ENCODE data around the gene BTBD1.

DNA sequence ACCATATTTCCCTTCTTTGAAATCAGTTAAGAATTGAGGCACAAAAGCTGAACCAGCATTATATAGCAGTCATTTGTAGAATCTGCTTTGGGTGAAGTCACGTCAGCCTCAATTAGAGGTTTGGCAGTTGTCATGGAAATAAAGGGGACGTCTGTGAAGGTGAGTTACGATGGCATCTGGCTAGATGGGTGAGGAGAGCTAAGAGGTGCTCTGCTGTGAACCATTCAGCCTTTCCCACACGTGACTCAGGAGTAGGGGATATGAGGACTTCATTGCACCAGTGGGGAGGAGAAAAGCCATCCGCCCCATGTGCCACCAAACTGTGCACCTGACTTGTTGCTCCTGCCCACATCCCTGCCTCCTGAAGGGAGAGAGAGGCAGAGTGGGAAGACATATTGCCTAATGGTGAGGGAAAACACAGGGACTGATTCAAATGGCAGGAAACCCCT is 52.8 kb downstream of the BTBD1 start:
- no peak for TF ChIP-seq CTCF (IDR thresholded peaks at IDR 0.05)
- no peak for TF ChIP-seq POLR2A (IDR thresholded peaks at IDR 0.05)
- no peak for TF ChIP-seq POLR2AphosphoS5 (IDR thresholded peaks at IDR 0.05; ENCODE audit: insufficient read depth in 1 of 2, low read depth in 1 of 2)
